ENCODE measurements around the gene ARCN1. TPM values are rescaled to one million over a fixed set of nuclear protein-coding genes. Genes with fewer than 3 reads are reported as not detected.
"Not testable (repeated sequence)": the region's sequence is repeated elsewhere in the genome, so short reads cannot be mapped to it uniquely, and the experiment has no call there.

Gene ARCN1
- polyA plus RNA-seq, 10 donors, result 128 to 165 (median 147) TPM

DNA sequence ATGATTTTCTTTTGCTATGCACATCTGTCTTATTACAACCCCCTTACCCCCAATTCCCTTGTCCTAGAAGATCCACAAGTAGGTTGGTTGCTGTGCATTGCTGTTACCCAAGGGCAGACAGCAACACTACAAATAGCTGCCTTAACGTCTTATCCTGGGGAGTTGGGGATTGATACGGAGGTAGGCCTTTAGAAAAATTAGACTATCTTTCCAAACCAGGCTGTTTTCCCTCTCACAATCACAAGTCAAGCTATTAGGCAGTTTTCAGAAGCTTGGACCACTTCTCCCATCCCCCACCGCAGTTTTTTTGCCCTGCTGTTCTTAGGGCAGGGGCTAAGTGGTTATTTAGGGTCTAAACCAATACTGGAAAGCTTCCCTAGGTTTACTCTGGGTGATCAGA lies 32.4 kb downstream of the ARCN1 start:
- no peak for DNase-seq

DNA sequence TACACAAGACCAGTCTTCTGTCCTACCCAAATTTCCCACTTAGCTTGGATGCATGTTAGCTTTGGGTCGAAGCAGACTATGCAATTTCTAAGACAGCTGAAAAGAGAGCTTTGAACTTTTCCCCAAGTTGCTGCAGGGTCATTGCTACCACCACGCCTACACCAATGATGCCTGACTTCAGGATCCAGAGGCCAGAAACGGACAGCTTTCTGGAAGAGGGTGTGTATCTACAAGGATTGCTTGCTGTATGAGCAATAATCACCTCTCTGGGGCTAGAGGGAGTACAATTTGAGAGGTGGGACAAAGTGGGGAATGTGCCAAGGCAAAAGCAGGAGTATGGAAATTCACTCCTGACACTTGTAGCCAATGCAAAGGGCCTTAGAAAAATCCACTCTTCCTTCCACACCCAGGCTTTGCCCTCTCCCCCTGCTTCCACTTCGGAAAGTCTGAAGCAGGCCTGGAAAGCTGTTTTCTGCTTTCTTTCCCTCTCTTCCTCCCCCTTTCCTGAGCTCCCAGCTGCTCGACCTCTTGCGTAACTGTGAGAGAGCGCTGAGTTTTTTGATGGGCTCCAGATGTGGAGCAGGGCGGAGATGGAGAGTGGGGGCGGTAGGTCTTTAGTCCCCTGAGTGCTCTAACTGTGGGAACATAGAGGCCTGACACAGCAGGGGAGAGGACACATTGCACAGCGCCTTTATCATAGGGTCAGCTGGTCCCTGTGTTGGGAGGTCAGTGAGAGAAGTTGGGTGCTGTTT lies 33.1 kb downstream of the ARCN1 start:
- DNase-seq, result peak; percentile 94 to 98 (median 95)

DNA sequence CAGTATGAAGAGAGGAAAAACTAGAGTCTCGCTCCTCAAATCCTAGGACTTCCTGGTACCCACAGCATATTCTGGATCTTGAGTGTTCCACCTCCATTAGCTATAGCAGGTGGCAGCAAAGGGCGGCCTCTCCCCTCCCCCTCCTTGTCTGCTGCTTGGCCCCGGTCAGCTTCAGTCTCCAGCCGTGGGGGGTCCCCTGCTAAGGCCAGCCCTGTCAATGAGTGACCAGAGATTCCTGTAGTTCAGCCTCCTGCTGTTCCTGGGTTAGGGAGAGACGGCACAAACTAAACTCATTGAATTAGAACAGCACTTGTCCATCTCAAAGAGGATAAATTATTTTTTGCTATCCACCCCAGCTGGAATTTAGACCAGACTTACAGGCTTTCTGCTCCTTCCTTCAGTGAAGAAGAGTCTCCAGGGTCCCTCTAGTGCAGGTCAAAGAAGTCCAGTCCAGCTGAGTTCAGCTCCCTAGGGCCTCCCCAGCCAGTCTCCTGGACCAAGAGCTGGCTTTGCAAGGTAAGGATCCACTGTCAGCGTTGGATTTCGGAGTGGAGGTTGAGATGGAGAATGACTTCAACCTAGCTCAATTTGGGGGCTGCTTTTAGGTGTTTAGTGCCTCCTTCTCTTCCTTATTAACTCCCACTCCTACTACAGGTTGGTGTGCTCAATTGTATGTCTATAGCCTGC lies 34.1 kb downstream of the ARCN1 start:
- DNase-seq, result peak in 1 of 3 donors; percentile 74

DNA sequence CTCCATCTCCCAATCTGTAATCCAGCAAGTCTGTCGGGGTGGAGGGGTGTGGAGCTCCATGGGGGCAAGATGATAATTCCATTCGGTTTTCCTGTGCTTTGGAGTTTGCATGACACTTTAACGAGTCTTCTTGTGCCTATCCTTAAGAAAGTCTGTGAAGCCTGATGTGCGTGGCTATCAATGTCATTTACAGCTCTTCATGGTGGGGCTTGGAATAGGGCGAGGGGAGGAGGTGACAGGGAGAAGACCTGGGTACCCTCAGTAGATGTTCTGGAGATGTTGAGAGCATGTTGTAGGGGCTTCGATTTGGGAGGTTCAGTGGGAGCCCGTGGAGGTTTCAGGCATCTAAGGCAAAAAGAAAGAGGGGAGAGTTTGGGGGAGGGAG lies 34.6 kb downstream of the ARCN1 start:
- peak in 1 of 3 donors; percentile 56 for DNase-seq

DNA sequence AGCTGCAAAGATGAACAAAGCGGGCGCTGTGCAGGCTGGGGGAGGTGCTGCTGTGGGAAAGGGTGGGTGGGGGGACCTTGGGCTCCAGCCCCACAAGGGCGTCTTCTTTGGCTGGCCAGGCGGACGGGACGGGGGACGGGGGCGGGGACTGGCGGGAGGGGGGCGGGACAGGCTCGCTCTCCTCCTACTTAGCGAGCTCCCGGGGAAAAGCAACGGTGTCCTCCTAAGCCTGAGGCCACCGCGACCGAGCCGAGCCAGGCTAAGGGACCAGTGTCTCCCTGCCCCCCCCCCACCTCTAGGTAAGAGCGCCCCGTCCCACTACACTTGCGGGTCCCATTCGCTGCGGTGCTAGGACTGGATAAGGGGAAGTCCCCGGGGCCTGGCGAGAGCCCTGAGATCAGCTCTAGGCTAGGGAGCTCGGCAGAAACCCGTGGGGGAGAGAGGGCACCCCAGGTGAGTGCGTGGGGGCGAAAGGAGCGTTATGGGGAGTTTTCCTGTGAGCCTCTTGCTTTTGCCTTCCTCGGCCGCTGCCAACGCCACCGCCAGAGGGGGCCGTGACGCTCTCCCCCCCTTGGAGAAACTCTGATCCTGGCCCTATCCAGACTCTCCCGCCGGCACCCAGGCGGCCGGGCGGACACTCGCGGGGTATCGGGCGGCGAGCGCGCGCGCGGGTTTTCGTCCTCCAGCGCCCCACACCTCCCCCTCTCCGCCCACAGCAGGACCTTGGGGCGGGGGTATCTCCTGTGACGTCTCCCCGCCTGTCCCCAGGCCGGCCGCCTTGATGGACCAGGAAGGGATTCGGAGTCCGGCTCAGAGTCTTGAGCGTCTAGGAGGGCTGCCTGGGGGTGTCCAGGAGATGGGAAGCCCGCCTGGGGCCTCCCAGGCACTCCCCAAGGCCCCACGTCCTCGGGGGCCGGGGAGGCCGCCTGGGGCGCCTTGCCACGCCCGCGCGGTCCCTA lies 35.5 kb downstream of the ARCN1 start, which contains the start of gene PHLDB1:
Gene PHLDB1, plus strand, starts transcription at position 215 of the 959 bp plus-strand sequence. CDS start 6,222 bp downstream, outside the sequence.
- peak in 2 of 3 donors; percentile 64 to 88 for DNase-seq

DNA sequence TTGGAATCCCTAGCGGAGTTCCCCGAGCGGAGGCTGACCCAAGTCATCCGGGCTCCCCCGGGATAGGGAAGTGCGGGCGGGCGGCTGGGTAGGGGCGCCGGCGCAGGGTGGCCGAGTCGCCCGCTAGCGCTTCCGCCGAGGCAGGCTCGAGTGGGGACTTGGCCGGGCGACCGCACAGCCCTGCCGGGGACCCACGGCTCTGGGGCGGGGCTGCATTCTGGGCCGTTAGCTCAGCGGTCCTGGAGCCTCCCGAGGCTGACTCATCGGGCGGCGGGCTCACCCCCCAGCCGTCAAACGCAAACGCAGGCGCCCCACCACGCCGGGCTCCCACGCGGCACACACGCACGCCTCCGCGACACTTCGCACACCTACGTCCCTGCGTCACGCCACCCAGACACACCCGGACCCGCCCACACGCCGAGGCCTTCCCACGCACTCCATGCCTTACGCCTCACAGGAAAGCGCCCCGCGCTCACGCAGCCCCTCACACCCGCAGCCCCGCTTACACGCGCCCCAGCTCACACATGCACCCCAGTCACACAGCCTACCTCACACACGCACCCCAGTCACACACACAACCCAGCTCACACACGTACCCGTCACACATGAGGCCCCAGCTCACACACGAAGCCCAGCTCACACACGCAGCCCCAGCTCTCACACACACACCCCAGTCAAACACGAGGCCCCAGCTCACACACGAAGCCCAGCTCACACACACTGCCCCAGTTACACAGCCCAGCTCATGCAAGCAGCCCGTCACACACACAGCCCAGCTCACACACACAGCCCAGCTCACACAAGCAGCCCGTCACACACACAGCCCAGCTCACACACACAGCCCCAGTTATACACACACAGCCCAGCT lies 36.4 kb downstream of the ARCN1 start:
- peak in 2 of 3 donors; percentile 59 to 86 for DNase-seq

DNA sequence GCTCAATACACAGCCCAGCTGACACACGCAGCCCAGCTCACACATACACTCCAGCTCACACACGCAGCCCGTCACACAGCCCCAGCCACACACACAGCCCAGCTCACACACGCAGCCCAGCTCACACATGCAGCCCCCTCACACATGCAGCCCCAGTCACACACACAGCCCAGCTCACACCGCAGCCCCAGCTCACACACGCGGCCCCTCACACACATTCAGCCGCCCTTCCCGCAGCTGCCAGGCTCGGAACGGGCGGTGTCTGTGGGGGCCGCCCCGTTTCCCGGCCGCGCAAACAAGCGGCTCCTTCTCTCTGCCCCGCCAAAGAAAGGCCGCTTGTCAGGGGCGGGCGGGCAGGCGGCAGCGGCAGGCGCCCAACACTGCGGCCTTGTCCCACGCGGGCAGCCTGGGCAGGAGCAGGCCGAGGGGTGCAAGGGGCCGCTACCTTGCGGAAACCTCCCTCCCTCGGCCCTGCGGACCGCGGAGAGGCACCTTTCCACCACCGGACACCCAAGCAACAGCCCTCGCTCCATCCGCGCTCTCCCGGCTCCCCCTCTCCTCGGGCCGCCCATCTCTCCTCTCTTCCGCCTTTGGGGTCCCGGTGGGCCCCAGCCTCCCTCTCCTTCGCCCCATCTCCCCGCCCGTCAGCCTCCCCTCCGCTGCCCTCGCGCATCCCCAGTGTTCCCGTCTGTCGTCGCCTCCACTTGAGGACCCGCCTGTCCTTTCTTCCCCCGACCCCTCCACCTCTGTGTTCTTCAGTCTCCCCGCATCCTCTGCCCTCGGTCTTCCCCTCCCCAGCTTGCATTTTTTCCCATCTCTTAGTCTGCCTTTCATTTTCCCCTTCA lies 37.4 kb downstream of the ARCN1 start:
- peak in 1 of 3 donors; percentile 79 for DNase-seq

DNA sequence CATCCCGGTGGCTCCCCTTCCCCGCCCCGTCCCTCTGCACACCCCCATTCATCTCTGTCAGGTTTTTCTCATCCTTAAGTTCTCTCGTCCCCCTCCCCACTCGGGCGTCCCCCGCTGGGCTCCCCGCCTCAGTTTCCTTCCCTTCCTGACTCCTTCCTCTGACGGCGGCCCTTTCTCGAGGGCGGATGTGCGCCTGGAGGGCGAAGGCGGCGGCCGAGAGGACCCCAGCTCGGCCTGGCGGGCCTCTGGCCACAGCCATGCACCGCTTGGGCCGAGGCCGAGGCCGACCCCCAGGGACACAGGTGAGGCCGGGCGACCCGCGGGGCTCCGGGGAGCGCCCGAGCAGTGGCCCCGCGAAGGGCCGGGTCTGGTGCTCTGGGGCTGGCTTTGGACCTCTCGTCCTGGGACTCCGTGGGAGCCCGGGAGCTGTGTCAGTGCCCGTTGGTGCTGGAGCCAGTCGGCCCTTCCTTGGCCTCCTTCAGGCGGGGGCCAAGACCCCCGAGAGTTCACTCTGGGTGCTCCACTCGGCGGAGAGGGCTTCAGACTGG lies 38.1 kb downstream of the ARCN1 start:
- DNase-seq, result peak in 1 of 3 donors; percentile 70

DNA sequence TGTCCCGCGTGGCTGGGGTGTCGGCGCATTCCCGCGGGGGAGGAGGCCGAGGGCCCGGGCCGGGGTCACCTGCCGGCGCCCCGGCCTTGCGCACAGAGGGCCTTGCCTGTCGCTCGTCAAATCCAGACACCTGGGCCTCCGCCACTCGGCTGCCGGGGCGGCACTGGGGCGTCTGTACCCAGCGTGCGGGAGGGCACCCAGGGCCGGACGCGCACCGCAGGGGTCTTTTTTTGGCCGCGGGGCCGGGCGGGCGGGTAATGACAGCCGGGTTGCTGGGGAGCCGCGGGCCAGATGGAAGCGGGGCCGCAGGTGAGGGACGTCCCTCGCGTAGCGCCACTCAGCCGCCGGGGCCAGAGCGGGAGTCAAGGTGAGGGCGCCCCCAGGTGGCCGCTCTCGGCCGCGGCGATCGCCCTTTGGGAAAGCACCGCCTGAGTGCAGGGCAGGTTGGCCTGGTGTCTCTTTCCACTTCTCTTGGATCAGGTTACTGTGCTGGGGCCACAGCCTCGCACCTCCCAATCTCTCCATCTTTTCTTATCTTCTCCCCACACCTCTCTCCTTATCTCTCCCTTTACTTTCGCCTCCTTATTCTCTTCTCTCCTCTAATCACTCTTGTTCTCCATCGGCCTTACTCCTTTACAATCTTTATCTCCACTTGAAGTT lies 38.7 kb downstream of the ARCN1 start:
- DNase-seq, result peak in 2 of 3 donors; percentile 81 to 88

DNA sequence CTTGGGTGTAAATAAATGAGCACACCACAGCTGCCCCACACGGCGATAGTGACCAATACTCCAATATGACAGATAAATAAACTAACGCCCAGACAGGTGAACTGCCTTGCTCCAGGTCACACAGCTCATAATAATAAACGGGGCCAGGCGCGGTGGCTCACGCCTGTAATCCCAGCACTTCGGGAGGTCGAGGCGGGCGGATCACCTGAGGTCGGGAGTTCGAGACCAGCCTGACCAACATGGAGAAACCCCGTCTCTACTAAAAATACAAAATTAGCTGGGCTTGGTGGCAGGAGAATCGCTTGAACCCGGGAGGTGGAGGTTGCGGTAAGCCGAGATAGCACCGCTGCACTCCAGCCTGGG lies 39.2 kb downstream of the ARCN1 start:
- not testable (repeated sequence) for DNase-seq

DNA sequence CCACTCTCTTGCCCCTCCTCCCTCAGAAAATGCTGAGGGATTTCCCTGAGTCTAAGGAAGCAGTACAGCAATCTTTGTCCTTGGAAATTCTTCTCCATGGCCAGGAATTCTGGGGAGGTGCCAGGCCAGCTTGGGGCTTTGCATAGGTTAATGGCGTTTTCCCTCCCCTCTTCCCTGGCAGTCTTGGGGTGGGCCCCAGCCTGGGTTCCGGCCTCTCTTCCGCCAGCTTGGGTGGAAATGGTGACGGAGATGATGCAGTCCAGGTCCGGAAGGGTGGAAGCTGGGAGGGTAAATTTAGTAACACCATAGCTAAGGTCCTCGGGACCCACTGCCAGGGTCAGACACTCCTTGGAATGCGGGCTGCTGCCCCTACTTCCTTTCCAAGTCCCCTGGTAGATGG lies 40.2 kb downstream of the ARCN1 start:
- DNase-seq, result peak in 1 of 3 donors; percentile 60

DNA sequence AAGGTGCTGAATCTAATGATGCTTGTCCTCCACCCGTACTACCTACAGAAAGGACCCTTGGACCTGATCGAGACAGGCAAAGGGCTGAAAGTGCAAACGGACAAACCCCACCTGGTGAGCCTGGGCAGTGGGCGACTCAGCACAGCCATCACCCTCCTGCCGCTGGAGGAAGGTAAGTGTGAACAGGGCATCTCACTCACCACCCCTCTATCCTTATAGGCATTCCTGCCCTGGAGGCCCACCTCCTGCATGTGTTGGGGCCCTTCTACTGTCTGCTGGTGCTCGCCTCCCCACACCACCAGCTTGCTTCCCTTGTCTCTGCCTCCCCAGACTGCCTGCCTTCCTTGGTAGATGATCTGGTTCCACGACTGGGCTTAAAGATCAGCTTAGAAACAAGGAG lies 42.3 kb downstream of the ARCN1 start:
- DNase-seq, result no peak

DNA sequence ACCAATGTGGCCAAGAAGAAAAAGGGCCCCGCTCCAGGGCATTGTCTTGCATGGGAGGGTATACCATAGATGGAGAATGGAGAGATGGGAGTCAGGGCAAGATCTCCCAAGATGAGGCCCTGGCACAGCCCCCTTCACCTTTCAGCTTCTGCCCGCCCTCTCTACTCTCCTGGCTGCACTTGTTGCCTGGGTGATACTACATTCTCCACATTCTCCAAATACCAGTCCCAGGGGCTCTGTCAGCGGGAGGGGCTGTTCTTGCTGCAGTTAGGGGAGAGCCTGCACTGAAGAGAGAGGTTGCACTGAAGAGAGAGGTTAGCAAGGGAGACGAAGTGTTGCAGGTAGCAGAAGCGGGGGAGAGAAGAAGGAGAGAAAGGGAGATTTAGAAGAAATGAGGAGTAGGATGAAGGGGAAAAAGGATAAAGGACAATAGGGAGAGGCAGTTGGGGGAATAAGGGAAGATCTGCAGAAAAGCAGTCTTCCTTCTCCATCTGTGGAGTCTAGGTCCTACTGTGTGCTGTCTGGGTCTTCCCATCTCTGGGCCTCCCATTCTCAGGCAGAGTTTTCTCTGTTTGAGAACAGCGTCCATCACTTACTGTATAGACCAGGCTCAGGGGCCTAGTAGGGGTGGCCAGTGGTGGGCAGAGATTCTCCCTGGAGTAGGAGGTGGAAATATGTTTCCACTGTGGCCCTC lies 43.2 kb downstream of the ARCN1 start:
- DNase-seq, result no peak

DNA sequence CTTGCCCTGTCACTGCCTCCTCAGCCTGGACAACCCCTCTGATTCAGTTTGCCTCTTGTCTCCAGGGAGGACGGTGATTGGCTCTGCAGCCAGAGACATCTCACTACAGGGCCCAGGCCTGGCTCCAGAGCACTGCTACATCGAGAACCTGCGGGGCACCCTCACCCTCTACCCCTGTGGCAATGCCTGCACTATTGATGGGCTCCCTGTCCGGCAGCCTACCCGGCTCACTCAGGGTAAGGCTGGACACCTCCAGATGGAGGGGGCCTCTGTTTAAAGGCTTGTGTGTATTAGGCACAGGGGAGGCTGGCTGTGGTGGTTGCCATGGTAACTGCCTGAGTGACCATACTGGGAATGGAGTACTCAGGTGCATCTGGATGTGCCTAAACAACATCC lies 43.8 kb downstream of the ARCN1 start:
- DNase-seq, result no peak

DNA sequence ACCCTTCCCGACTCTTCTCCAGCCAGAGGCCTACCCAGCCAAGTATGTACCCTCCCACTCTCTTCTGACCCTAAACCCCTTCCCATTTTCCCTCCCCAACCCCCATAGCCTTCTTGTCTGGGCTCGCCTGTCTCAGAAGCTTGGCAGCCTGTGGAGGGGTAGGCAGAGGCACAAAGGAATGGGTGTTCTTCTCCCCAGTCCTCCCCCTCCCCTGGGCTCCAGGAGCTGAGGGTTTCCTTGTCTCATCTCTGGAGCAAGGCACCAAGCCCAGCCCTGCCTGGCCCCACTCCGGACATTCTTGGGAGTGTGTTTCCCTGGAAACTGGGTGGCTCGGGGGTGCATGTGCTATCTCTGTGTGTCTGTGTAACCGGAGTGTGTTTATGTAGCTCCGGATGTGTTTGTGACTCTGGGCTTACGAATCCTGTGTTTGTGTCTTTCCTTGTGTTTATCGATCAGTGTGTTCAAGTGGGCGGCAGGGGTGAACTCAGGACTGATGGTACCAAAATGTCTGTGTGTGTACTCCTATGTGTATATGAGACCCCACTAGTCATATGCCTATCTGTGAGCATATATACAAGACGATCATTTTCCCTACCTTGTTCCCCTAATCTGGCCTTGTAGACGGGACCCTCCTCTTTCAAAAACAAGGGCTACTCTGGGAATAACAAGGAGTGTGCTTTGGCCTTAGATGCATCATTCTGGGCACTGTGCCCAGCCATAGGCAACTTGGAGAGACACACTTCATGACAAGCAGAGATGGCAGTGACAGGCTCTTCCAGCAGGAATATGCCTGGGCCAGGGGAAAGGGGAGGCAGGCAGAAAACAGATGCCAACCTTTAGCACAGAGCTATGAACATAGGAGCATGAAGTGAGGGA lies 46.1 kb downstream of the ARCN1 start:
- peak in 1 of 3 donors; percentile 63 for DNase-seq

DNA sequence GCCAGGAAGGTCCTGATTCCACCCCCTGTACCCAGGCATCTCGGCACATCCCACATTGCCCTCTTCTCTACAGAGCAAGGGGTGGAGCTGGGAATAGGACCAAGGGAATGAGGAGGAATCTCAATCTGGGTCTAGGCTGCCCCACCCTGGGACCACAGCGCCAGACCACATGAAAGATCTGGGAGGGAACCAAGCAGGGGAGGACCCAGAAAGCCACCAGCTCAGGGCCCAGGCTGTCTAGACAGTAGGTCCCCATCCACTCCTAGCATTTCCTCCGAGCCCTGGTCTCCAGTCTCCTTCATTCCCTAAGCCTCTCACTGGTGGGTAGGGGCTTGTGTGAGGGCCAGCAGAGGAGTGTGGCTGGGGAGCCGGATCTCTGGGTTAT lies 46.8 kb downstream of the ARCN1 start:
- DNase-seq, result peak in 2 of 3 donors; percentile 57 to 75

DNA sequence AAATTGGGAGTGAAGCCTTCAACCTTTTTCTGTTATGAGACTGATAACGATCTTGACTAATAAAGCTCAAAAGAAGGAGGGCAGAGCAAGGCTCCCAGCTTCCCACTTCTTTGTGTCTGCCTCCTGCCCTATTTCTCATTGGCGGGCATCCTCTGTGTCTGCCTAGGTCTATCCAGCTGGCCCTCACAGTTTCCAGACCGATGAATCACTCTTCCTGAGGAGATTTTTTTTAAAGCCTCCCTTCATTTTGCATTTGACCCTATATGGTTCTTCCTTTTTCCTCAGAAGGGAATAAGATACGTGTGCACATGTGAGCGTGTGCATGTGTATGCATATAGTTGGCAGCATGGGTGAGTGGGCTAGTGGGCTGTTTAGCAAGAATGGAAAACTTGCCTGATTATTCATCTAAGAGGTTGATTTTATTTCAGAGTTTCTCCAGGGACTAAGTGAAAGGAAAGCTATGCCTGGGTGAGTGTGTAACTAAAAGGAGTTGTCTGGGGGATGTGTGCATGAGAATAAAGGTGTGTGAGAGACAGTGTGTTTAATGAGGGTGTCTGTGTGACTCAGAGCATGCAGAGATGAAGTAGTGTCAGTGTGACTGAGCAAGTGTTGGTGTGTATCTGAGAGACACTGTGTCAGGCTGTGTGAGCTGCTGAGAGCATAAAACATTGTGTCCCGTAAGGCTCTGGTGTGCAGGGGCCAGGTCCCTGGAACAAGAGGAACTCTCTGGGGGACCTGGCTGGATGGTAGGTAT lies 47.4 kb downstream of the ARCN1 start:
- peak; percentile 63 to 92 (median 75) for DNase-seq
